GM19452 (cell line): ENCODE measurements around the gene ALDH5A1.
A peak's percentile ranks its signal among the peaks of the same experiment; 100 is the strongest.
"Not testable (repeated sequence)": the region's sequence is repeated elsewhere in the genome, so short reads cannot be mapped to it uniquely, and the experiment has no call there.

Source experiments
- ATAC-seq: cut with Tn5 transposase; IDR thresholded peaks from one replicate; pipeline ENCODE4 v1.9.1; 2021; ENCODE audit not compliant: unreplicated experiment

Gene ALDH5A1

DNA sequence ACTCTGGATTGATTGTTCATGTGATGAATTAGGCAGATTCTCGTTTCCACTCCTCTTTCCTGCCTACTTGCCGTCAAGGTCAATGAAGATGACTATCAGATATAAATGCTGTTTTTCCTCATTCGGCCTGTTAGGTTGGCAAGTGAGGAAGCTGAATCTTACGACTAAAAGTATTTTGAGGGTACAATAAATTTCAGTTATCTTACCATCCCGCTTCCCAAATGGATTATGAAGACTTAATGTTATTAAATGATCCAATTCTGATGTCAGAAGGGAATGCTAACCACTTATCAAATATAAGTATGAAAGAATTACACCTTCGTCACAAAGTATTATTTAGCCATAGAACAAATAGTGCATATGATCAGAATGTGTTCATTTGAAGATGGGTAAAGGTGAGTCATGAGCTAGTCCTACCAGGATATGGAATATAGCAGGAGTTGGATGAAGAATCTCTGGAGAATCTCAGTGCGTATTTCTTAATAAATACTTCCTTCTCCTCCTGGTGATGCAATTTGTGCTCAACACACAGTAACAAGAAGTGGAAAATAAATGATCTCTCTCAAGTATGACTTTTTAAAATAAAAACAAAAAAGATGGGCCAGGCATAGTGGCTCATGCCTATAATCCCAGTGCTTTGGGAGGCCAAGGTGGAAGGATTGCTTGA lies 10.0 kb upstream of the ALDH5A1 start:
- no peak for ATAC-seq

DNA sequence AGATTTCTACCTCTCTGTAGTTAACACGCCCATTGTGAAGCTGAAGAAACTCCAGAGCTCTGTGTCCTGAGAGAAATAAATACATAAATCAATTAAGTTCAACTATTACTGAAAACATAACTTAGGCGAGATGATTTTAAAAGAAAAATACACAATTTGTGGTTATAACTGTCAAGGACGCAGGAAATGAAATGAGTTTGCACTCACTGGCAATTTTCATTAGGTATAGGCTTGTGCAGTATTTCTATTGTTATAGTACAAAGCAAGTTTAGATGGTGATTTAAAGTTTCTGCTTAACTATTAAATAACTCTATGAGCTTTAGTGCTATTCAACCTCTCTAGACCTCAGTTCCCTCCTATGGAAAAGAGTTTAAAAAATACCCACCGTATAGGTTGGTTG lies 8.7 kb upstream of the ALDH5A1 start:
- ATAC-seq, result no peak

DNA sequence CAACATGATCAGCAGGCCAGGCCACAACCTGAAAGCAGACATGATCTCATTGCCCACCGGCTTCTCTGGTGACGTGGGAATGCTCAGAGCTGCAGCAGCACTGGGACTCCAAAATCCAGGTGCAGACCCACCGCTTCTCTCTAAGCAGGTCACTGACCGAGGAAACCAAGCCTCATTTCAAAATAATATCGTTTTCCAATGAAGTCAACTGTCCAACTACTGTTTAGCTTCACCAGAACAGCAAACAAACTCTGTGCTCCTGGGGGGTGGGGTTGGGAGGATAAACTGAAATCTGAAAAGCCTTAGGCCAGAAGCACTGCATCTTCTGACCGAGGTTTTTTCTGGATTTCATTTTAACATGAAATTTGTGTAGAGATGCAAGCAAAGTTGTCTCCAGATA lies 5.3 kb upstream of the ALDH5A1 start, which contains the start of gene GPLD1:
TSS of gene GPLD1 (minus strand) at position 109 of the 400 bp plus-strand sequence. CDS start at position 42, 67 bp downstream.
- no peak for ATAC-seq

DNA sequence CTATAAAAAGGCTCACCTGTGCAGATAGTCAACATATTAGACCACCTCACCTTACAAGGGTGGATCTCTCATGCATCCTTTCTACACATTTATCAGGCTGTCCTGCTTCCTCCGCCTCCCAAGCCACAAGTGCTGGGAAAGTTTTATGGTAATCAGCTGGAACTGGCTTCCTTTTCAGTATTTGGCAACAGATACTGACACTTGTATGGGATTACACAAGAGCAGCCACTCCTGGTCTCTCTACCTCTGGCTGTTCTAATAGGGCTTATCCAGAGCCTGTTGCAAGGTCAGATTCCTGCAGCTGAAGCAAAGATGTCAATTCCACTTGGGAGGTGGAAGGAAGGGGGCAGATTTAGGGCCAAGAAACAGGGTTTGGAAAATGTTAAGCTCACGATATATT lies 4.9 kb upstream of the ALDH5A1 start:
- ATAC-seq, result no peak

DNA sequence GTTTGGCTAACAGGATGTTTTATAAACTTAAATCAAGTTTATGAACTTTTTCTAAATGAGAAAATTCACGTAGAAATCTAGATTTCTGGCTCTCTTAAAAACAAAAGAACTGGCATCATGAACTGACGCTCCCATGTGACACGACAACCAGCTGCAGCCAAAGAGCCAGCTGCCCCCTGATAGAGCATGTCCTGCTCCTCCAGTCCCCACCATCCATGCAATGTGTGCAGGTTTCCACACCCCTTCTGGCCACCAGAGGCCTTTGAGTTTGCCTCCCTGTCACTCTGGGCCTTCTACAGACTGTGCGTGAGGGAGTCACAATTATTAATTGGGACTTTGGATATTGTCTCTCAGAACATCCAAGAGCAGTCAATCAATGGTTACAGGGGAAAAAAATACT lies 3.8 kb upstream of the ALDH5A1 start:
- no peak for ATAC-seq

DNA sequence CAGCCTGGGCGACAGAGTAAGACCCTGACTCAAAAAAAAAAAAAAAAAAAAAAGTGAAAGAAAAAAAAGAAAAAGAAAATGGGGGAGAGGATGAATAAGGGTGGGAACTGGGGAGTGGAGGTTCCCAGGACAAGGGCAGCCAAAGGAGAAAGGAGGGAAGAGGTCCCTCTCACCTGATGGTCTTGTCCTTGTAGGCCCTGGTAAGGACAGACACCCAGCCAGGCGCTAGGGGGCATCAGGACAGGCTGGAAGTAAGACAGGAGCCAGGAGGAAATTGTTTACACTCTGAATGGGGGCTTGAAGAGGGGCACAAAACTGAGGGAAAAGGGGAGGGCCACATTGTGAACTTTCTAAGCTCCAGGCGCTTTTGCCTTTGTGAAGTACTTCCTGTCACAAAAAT lies 2.3 kb upstream of the ALDH5A1 start:
- no peak for ATAC-seq

DNA sequence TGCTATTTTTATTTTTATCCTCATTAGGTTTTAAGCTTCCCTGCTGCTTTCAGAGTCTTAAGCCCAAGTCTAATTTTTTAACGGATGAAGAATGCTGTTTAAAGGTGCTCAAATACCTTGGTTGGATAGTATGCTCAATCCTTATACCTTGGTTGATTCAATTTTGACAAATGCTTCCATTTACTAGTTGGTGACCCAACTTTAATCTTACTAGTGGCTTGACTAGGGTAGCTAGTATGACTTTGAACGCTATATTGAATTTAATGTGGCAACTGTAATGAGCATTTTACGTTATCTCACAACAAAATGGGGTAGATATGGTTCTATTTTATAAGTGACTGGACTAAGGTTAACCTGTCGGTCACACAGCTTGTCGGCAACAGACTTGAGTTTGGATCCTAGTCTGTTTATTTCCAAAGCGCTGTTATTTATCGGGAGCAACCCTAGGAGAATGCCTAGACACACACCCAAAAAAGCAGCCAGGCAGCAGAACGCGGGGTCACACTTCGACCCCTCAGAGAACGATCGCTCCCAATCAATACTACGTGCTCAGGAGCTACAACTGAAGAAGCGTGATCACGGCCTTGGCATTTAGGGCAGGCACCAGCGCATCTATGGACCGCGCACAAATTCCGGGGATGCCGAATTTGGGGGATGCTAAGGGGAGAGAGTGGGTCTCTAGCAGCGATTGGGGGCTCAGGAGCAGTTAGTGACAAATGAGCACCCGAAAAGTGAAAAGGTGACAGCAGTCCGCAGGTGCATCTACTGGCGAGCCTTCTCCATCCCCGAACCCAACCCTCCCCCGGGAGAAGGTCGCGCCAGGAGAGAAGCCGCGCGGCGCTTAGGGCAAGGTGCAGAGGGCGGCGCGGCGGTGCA lies 586 bp upstream of the ALDH5A1 start:
- peak; percentile 5 for ATAC-seq

DNA sequence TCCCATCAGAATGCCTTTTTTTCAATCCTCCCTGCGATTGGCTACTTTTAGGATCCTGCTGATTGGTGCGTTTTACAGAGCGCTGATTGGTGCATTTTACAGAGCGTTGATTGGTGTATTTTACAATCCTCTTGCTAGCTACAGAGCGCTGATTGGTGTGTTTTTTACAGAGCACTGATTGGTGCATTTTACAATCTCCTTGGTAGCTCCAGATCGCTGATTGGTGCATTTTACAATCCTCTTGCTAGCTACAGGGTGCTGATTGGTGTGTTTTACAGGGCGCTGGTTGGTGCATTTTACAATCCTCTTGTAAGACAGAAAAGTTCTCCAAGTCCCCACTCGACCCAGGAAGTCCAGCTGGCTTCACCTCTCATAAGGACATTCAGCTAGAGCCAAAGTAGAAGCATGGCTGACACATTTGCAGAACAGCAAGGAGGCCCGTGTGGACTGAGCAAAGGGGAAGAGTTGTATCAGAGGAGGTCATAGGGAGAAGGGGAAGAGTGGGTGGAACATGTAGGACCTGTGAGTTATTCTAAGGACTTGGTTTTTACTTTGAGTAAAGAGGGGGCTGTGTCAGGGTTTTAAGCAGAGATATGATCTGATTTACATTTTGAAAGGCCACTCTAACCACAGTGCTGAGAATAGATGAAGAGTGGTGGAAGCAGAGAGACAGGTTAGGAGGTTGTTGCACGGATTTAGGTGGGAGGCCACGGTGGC lies 2.6 kb downstream of the ALDH5A1 start:
- no peak for ATAC-seq

DNA sequence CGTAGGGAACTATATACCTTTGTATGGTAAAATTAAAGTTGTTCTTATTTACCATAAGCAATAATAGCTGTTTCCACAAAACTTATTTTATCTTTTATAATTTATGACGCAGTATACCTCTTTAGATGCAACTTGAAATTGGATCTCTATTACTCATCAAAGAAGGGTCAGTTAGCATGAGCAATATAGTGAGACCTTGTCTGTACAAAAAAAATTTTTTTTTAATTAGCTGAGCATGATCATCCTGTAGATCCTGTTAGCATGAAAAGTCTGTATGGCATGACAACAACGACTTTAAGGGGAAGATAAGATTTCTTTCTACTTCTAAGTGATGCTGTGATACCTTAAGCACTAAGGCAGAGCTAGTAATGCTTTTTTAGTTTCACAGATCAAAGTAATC lies 5.9 kb downstream of the ALDH5A1 start:
- no peak for ATAC-seq

DNA sequence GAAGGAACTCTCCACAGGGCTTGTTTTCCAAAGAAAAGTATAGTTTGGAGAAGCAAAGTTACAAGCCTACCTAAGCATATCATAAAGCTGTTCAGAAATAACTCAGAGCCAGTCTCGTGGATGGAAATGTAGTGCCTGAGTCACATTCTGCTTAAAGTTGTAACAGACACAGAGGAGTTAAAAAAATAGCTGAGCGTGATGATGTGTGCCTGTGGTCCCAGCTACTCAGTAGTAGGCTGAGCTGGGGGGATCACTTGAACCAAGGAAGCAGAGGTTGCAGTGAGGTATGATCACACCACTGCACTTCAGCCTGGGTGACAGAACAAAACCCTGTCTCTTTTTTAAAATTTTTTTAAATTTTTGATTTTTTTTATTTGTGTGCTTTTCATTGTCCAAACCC lies 6.6 kb downstream of the ALDH5A1 start:
- no peak for ATAC-seq

DNA sequence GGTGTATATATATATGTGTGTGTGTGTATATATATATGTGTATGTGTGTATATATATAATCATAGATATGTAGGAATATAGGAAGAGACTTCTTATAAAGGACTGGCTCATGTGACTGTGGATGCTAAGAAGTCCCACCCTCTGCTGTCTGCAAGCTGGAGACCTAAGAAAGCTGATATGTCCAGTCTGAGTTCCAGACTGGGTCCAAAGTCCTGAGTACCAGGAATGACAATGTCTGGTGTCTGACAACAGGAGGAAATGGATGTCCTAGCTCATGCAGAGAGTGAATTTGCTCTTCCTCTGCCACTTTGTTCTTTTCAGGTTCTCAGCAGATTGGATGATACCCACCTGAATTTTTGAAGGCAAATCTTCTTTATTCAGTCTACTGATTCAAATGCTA lies 7.1 kb downstream of the ALDH5A1 start:
- ATAC-seq, result no peak

DNA sequence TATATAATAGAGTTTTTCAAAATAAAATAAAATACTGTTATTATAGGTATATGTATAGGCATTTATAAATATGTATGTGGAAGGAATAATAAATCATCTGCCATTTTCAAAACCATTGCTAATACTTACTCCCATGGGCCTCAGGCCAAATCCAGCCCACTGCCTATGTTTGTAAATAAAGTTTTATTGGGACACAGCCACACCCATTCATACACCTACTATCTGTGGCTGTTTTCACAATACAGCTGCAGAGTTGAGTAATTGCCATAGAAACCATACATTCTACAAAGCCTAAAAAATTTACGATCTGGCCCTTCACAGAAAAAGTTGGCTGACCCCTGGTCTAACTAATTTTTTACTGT lies 9.5 kb downstream of the ALDH5A1 start:
- no peak for ATAC-seq

DNA sequence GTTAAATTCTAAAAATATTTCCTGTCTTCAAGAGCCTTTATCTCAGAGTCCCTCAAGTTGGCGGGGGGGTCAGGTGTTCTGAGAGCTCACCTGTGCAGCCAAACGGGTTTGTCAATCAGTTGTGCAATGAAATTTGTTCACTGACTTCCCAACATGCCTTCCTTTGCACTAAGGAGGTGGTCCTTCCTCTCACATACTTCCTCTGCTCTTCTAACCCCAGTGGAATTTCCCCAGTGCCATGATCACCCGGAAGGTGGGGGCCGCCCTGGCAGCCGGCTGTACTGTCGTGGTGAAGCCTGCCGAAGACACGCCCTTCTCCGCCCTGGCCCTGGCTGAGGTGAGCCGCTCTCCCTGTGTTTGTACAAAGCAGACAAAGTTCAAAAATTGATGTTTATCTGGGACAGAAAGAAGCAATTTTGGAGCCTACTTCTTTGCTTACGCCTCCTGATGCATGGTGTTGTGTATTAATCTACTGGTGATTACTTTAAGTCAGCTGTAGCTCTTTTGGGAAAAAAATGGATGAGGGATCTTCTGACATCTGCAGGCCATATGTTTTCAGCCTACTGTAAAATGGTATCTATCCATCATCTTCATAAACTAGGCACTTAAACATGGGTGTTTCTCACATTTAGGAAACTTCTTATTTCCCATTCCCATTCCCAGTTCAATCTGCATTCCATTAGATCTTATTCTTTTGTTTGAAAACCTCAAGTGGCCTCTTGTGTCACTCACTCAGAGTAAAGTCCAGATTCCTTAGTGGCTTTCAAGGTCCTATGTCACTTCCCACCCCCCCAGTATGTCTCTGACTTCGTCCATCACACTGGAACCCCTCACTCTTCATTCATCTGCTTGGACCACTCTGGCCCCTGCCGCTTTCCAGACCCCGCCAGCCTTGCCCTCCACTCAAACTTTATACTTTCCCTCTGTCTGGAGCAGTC lies 10.1 kb downstream of the ALDH5A1 start:
- no peak for ATAC-seq

DNA sequence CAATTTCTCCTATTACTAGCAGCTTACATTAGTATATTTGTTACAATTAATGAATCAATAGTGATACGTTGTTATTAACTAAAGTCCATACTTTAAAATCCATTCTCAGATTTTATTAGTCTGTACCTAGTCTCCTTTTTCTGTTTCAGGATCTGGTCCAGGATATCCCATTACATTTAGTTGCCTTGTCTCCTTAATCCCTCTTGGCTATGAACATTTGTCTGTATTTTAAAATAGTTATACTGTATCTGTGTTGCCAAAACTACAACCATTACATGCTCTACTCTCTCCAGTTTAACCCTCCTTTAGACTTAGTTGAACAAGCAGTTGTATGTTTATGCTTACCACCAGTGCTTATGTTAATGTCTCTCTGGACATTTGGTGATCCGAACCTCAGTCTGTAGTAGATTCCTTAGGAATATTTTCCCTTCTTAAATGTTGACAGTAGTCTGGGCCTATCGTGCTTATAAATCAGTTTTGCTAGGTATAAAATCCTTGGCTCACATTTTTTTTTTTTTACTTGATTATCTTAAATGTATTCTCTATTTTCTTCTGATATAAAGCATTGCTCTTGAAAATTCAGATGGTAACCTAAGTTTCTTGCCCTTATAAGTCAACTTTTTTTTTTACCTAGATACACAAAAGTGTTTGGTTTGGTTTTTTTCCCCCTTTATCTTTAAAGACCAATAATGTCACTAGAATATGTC lies 12.2 kb downstream of the ALDH5A1 start:
- no peak for ATAC-seq

DNA sequence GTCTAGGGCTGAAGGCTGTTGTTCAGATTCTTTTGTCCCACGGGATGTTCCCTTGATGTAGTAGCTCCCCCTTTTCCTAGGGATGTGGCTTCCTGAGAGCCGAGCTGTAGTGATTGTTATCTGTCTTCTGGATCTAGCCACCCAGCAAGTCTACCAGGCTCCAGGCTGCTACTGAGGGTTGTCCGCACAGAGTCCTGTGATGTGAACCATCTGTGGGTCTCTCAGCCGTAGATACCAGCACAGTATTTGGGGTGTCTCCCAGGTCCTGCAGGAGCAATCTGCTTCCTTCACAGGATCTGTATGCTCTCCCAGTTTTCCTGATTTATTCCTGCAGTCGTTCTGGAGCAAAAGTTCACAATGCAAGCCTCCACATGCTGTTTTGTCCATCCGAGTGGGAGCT lies 17.2 kb downstream of the ALDH5A1 start:
- not testable (repeated sequence) for ATAC-seq

DNA sequence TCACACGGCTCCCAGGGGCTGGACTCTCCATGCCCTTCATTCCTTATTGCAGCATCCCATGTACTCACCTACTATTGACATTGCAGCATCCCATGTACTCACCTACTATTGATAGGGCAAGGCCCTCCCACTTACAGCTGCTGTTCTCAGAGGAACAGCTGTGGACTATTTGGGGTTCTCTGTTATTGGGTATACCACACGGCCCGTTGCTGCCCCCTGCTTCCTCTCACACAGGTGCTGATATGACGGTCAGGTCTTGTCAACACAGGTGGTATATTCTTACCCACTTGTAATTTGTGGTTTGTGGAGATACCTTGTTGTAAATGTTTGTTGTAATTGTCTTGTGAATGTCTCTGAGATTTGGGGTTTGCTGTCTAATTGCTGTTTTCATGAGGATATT lies 18.8 kb downstream of the ALDH5A1 start:
- no peak for ATAC-seq

DNA sequence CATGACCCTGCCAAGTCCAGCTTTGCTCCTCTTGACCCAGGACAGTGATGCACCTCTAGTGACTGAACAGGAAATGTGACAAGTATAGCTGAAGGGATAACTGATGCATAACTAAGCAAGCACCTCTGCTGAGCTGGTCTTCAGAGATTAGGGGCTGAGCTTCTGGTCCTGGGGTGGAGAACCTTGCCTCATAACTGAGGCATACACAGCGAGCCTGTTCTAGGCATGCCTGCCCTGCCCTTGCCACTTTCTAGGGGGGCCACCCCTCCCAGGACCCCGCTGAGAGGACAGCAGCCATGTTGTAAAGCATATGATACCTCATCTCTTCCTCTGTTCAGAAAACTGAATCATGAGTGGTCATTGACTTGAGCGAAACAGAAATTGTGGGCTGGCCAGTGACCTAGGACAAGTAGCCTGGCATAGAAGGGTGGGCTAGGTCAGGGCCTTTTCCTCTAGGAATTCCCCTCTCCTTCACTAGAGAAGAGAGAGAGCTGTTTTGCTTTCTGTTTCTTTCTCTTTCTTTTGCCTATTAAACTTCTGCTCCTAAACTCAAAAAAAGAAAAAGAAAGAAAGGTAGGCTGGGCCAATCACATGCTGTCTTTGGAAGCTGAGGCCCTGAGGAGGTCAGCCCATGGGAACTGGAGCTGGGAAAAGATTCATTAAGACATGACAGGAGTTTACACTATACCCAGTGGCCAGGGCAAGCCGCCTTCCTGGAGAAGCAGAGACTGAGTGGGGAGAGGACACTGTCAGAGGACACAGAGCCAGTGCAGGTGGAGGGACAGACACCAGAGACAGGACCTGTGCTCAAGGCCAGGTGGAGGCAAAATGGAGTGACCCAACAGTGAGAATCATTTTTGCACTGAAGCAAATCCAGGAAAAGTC lies 23.1 kb downstream of the ALDH5A1 start:
- peak; percentile 77 for ATAC-seq

DNA sequence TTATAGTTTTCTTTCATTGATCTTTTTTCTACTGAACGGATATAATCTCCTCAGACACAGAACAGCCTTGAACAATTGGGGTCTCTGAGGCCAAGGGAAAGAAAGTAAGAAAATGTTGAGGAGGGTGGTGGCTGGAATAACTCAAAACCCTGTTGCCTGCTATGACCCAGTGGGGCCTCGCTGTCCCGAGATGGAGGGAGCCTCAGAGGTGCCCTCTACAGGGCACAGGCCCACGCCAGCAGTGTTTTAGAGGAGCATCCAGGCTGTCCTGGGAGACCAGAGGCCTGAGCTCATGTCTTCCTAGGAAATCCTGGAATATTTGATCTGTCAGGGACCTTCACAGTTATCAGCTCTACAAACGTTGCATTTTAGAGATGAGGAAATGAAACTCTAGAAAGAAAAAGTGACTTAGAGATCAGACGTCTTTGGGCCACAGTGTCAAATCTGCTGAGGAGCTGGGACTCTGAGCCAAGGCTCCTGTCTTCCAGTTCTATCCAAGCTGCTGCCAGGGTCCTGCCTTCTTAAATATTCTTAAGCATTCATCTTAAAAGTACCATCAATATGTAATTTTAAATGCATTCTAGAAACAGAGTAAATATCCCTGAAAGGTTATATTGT lies 26.3 kb downstream of the ALDH5A1 start:
- ATAC-seq, result no peak
